WTC11 (cell line): Measurements from ENCODE around the gene SAC3D1.

Source experiments
- CREM ChIP-seq: sonication (generic); formaldehyde crosslinking; IDR thresholded peaks from 2 replicates; pipeline ENCODE4 v1.8.1; 2022; ENCODE audit warnings: mild to moderate bottlenecking, missing genetic modification reagents, moderate library complexity
- CTCF ChIP-seq: fragments of 200-600 bp; IDR thresholded peaks from 2 replicates; pipeline ENCODE4 v1.8.0; 2022; ENCODE audit warnings: antibody characterized with exemption
- MAX ChIP-seq: sonication (generic); formaldehyde crosslinking; IDR thresholded peaks from 2 replicates; pipeline ENCODE4 v1.8.0; 2022; ENCODE audit warnings: mild to moderate bottlenecking, missing genetic modification reagents
- MLX ChIP-seq: sonication (generic); formaldehyde crosslinking; IDR thresholded peaks from 2 replicates; pipeline ENCODE4 v1.8.1; 2023; ENCODE audit warnings: mild to moderate bottlenecking, missing genetic modification reagents, moderate library complexity
- SP1 ChIP-seq: sonication (generic); formaldehyde crosslinking; conservative IDR thresholded peaks from 2 replicates; pipeline ENCODE4 v1.8.1; 2022; ENCODE audit warnings: missing genetic modification reagents
- TCF7 ChIP-seq: sonication (generic); formaldehyde crosslinking; IDR thresholded peaks from 2 replicates; pipeline ENCODE4 v1.8.0; 2022; ENCODE audit warnings: mild to moderate bottlenecking, low read depth, missing genetic modification reagents, moderate library complexity
- ZNF121 ChIP-seq: sonication (generic); formaldehyde crosslinking; IDR thresholded peaks from 2 replicates; pipeline ENCODE4 v1.8.0; 2023; ENCODE audit warnings: missing genetic modification reagents

- TF ChIP-seq CTCF (no peak), TCF7 (CRISPR knock-in tag) (peak; percentile 68; the same call in 1 of the 2 replicates), MLX (no peak), ZNF121 (CRISPR knock-in tag) (no peak), CREM (CRISPR knock-in tag) (peak; percentile 99), SP1 (CRISPR knock-in tag) (peak; percentile 100), MAX (CRISPR knock-in tag) (peak; percentile 93)
These were observed 43.0 kb downstream of the SAC3D1 start, which contains the start of the genes CDCA5 and ZFPL1 for GRCh38 chr11:65083834-65084597.
